DMS153 treated with DMSO at 0.1 percent for 48 hours (cell line): ENCODE results near the gene RELA.
"Not testable (repeated sequence)": the region's sequence is repeated elsewhere in the genome, so short reads cannot be mapped to it uniquely, and the experiment has no call there.

Source experiments
- DNase-seq: peaks from one replicate; lab custom pipeline; 2025; ENCODE audit not compliant: unreplicated experiment; lab: John Stamatoyannopoulos, UW

Gene RELA

GRCh38 chr11:65662799-65663638 is at the start of gene RELA:
TSS of gene RELA (minus strand) at chr11:65662916. CDS start at chr11:65662832, 84 bp downstream.
- peak; percentile 65 for DNase-seq

GRCh38 chr11:65711785-65712632 is 49.3 kb upstream of the RELA start, which contains the start of gene KAT5:
TSS of gene KAT5 (plus strand) at chr11:65712252. CDS start at chr11:65712268, 16 bp downstream.
- peak; percentile 95 for DNase-seq

- DNase-seq = no peak
Observed at GRCh38 chr11:65710421-65710820, 47.7 kb upstream of the RELA start.

GRCh38 chr11:65709661-65710060 is 46.9 kb upstream of the RELA start:
- DNase-seq = no peak

- DNase-seq = no peak
Observed at GRCh38 chr11:65708451-65708850, 45.7 kb upstream of the RELA start.

- DNase-seq = not testable (repeated sequence)
Observed at GRCh38 chr11:65707002-65707401, 44.3 kb upstream of the RELA start.

GRCh38 chr11:65706303-65706763 is 43.6 kb upstream of the RELA start:
- DNase-seq = not testable (repeated sequence)

GRCh38 chr11:65703846-65704245 is 41.1 kb upstream of the RELA start:
- no peak for DNase-seq

- DNase-seq = no peak
Observed at GRCh38 chr11:65701686-65702085, 39.0 kb upstream of the RELA start.

GRCh38 chr11:65700399-65700798 is 37.7 kb upstream of the RELA start:
- DNase-seq = no peak

GRCh38 chr11:65699306-65699705 is 36.6 kb upstream of the RELA start:
- DNase-seq = no peak

- no peak for DNase-seq
Observed at GRCh38 chr11:65698205-65698604, 35.5 kb upstream of the RELA start.

GRCh38 chr11:65696802-65697552 is 34.3 kb upstream of the RELA start:
- no peak for DNase-seq

GRCh38 chr11:65695459-65696241 is 32.9 kb upstream of the RELA start:
- peak; percentile 91 for DNase-seq

GRCh38 chr11:65692367-65692766 is 29.7 kb upstream of the RELA start:
- DNase-seq = no peak

- DNase-seq = not testable (repeated sequence)
Observed at GRCh38 chr11:65691847-65692246, 29.1 kb upstream of the RELA start.

GRCh38 chr11:65685981-65686380 is 23.3 kb upstream of the RELA start:
- no peak for DNase-seq

GRCh38 chr11:65683480-65683879 is 20.8 kb upstream of the RELA start:
- not testable (repeated sequence) for DNase-seq

- DNase-seq = no peak
Observed at GRCh38 chr11:65680192-65680743, 17.6 kb upstream of the RELA start.

GRCh38 chr11:65672982-65673381 is 10.3 kb upstream of the RELA start:
- no peak for DNase-seq
